ENCODE measurements around the gene STRN.
"Not testable (repeated sequence)": the region's sequence is repeated elsewhere in the genome, so short reads cannot be mapped to it uniquely, and the experiment has no call there.

Gene STRN

GRCh38 chr2:36843838-36844237 lies 122.5 kb downstream of the STRN start:
- in situ Hi-C loops (cut with MboI; ENCODE audit: low sequenced_read_pairs) = no loop called here

- in situ Hi-C loops (cut with MboI; ENCODE audit: low sequenced_read_pairs) = no loop called here
Measured at GRCh38 chr2:36839976-36840617, 126.2 kb downstream of the STRN start.

- in situ Hi-C loops (cut with MboI; ENCODE audit: low sequenced_read_pairs) = no loop called here
Measured at GRCh38 chr2:36834731-36835524, 131.4 kb downstream of the STRN start.

- in situ Hi-C loops (cut with MboI; ENCODE audit: low sequenced_read_pairs) = no loop called here
Measured at GRCh38 chr2:36834203-36834602, 132.1 kb downstream of the STRN start.

- in situ Hi-C loops (cut with MboI; ENCODE audit: low sequenced_read_pairs) = no loop called here
Measured at GRCh38 chr2:36831185-36831584, 135.2 kb downstream of the STRN start.

GRCh38 chr2:36824683-36825082 lies 141.7 kb downstream of the STRN start:
- in situ Hi-C loops (cut with MboI; ENCODE audit: low sequenced_read_pairs) = not testable (repeated sequence)

GRCh38 chr2:36824273-36824672 lies 142.1 kb downstream of the STRN start:
- in situ Hi-C loops (cut with MboI; ENCODE audit: low sequenced_read_pairs) = no loop called here

GRCh38 chr2:36823862-36824261 lies 142.5 kb downstream of the STRN start:
- in situ Hi-C loops (cut with MboI; ENCODE audit: low sequenced_read_pairs) = no loop called here

- in situ Hi-C loops (cut with MboI; ENCODE audit: low sequenced_read_pairs) = no loop called here
Measured at GRCh38 chr2:36820942-36821605, 145.3 kb downstream of the STRN start.

- in situ Hi-C loops (cut with MboI; ENCODE audit: low sequenced_read_pairs) = no loop called here
Measured at GRCh38 chr2:36819095-36819711, 147.1 kb downstream of the STRN start.

- in situ Hi-C loops (cut with MboI; ENCODE audit: low sequenced_read_pairs) = no loop called here
Measured at GRCh38 chr2:36818542-36818941, 147.8 kb downstream of the STRN start.

- in situ Hi-C loops (cut with MboI; ENCODE audit: low sequenced_read_pairs) = no loop called here
Measured at GRCh38 chr2:36812196-36812595, 154.1 kb downstream of the STRN start.

- in situ Hi-C loops (cut with MboI; ENCODE audit: low sequenced_read_pairs) = no loop called here
Measured at GRCh38 chr2:36811071-36811470, 155.3 kb downstream of the STRN start.

- in situ Hi-C loops (cut with MboI; ENCODE audit: low sequenced_read_pairs) = no loop called here
Measured at GRCh38 chr2:36809069-36809445, 157.3 kb downstream of the STRN start.

GRCh38 chr2:36808386-36809068 lies 157.8 kb downstream of the STRN start:
- in situ Hi-C loops (cut with MboI; ENCODE audit: low sequenced_read_pairs) = no loop called here

GRCh38 chr2:36807223-36807886 lies 159.0 kb downstream of the STRN start:
- in situ Hi-C loops (cut with MboI; ENCODE audit: low sequenced_read_pairs) = no loop called here

GRCh38 chr2:36805635-36806224 lies 160.6 kb downstream of the STRN start:
- in situ Hi-C loops (cut with MboI; ENCODE audit: low sequenced_read_pairs) = no loop called here

GRCh38 chr2:36802952-36803351 lies 163.4 kb downstream of the STRN start:
- in situ Hi-C loops (cut with MboI; ENCODE audit: low sequenced_read_pairs) = no loop called here

GRCh38 chr2:36801088-36801487 lies 165.2 kb downstream of the STRN start:
- in situ Hi-C loops (cut with MboI; ENCODE audit: low sequenced_read_pairs) = no loop called here

GRCh38 chr2:36800381-36800780 lies 166.0 kb downstream of the STRN start:
- in situ Hi-C loops (cut with MboI; ENCODE audit: low sequenced_read_pairs) = no loop called here

All from HL-60/S4 treated with retinoic acid at 250 ng/mL for 4 days and 3 days (cell line).